AG09319 (cell line): Measurements from ENCODE around the gene DNAH3.
"Not testable (repeated sequence)": the region's sequence is repeated elsewhere in the genome, so short reads cannot be mapped to it uniquely, and the experiment has no call there.

Experiments
- DNase-seq: peaks from one replicate; pipeline ENCODE4 v3.0.0-alpha.2; 2010; ENCODE audit warnings: low read depth; ENCODE audit errors: extremely low read depth
- CTCF ChIP-seq: IDR thresholded peaks from 2 replicates; pipeline ENCODE4 v1.5.1; 2011; ENCODE audit warnings: low read depth, mild to moderate bottlenecking, inconsistent platforms, low read length, moderate library complexity

Gene DNAH3

GRCh38 chr16:21150375-21151001 lies at the start of gene DNAH3:
Gene DNAH3 (minus strand): TSS chr16:21150846. CDS start chr16:21150319, 527 bp downstream.
- TF ChIP-seq CTCF, result no peak
- no peak for DNase-seq

GRCh38 chr16:21199607-21200218 lies 49.1 kb upstream of the DNAH3 start:
- no peak for TF ChIP-seq CTCF
- no peak for DNase-seq

DNA sequence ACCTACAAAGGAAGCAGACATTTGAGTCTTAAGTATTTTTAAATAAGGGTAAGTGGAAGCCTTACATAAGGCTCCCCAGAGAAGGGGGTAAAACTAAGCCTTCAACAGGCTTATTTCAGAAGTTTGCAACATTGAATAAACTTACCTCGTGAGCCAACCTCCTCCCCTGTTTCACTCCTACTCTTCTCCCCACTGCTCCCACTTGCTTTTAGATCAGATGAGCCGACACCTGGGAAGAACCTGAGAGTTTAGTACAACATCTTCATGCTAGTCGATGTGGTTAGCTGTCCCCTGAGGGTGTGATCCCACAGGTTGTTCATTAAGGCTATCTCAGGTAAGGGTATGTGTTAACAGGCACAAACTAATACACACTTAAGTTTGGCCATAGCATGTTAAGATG lies 47.0 kb upstream of the DNAH3 start:
- no peak for TF ChIP-seq CTCF
- DNase-seq, result no peak

- no peak for TF ChIP-seq CTCF
- DNase-seq, result no peak
Observed at GRCh38 chr16:21197112-21197511, 46.5 kb upstream of the DNAH3 start.

DNA sequence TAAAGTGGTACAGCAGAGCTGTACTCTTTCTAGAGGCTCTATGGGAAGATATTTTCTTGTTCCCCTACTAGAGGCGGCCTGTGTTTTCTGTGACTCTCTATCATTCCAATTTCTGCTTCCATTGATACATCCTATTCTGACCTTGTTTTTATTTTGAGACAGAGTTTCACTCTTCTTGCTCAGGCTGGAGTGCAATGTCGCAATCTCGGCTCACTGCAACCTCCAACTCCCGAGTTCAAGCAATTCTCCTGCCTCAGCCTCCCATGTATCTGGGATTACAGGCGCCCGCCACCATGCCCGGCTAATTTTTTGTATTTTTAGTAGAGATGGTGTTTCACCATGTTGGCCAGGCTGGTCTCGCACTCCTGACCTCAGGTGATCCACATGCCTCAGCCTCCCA lies 44.7 kb upstream of the DNAH3 start:
- DNase-seq, result not testable (repeated sequence)

DNA sequence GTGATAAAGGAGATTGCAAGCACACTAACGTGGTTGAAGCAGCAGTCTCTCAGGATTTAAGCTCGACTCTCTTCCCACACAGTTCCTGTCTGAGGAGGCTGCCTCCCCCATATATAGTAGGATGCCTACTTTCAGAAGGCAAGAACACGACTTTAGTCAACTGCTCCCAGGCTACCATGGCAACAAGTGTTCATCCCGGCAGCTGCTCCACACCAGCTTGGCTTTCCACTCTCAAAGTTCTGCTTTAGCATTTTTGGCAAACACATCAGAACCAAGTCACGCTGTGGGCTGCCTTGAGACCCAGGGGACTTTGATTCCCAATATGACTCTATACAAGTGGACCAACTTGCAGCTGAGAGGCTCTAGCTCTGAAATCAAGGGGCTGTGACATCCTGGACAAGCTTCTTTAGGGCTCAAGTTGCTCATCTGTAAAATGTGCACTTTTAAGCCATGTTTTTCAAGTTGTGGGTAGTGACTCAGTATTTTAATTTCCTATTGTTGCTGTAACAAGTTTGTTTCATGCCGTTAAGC lies 44.2 kb upstream of the DNAH3 start:
- TF ChIP-seq CTCF, result no peak
- DNase-seq, result no peak

GRCh38 chr16:21192991-21193390 lies 42.3 kb upstream of the DNAH3 start:
- no peak for TF ChIP-seq CTCF
- DNase-seq, result no peak

- DNase-seq, result peak; percentile 49
- TF ChIP-seq CTCF, result no peak
Observed at GRCh38 chr16:21190599-21190998, 40.0 kb upstream of the DNAH3 start.
